ENCODE results near the gene TTLL12. TPM values are rescaled to one million over a fixed set of nuclear protein-coding genes. Genes with fewer than 3 reads are reported as not detected.

Gene TTLL12
- total RNA-seq, 1 experiment from 2014 or later = 100 TPM

DNA sequence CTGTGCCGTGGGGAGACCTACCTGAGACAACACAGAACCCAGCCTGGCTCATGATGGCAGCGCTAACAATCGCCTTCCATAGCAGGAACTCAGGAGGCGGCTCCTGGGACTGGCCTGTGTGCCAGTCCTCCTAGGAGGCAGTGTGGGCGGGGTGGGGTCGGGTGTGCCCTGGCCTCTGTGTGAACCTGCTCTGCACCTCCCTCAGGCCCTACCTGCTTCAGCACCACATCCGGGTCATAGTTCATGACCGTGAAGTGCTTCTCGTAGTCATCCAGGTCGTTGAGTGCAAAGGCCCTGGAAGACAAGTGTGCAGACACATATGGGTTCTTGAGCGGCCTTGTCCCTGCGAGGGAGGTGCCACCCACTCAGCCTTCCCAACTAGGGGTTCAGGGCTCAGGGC is 15.3 kb downstream of the TTLL12 start:
- Histone ChIP-seq H3K79me2 (ENCODE audit: insufficient read depth, low read length) (no peaks in the 10 kb centered on the region), H4K20me1 (ENCODE audit: insufficient read depth) (no peaks in the 10 kb centered on the region), H2AFZ (ENCODE audit: low read depth, low read length, poor library complexity, severe bottlenecking) (no peak overlapping the region), H3K4me2 (ENCODE audit: low read length) (no peak overlapping the region), H3K9ac (ENCODE audit: low read length) (no peak overlapping the region), H3K4me3 (replicated peaks in 1 of 2; ENCODE audit: low read depth in 1 of 2, low read length in 2 of 2) (no peak overlapping the region), H3K27me3 (ENCODE audit: insufficient read depth, low read length) (no peaks in the 10 kb centered on the region), H3K36me3 (ENCODE audit: control insufficient read depth in 1 of 2, insufficient read depth in 2 of 2, low read length in 2 of 2) (peaks cover 17 to 42% of the 10 kb centered on the region in 2 experiments; a peak in 3 of 4 replicates), H3K9me2 (ENCODE audit: insufficient read depth) (no peaks in the 10 kb centered on the region), H3K9me3 (ENCODE audit: control insufficient read depth in 1 of 2, insufficient read depth in 1 of 2, low read depth in 1 of 2, low read length in 2 of 2) (no peaks in the 10 kb centered on the region), H3K27ac (ENCODE audit: low read depth, low read length) (no peak overlapping the region), H3K4me1 (ENCODE audit: control insufficient read depth in 1 of 2, insufficient read depth in 2 of 2, low read length in 2 of 2) (no peaks in the 10 kb centered on the region)
- intact Hi-C loops (cut with micrococcal nuclease) = no loop called here
- no peak for ATAC-seq
- TF ChIP-seq JUND (IDR thresholded peaks at IDR 0.05) = no peak
- no peak for TF ChIP-seq POLR2AphosphoS5 (IDR thresholded peaks at IDR 0.05; ENCODE audit: low read depth, low read length)
- TF ChIP-seq YY1 (IDR thresholded peaks at IDR 0.05; ENCODE audit: extremely low read depth, insufficient replicate concordance, low read depth, low read length) = no peak
- no peak for TF ChIP-seq TCF7L2 (IDR thresholded peaks at IDR 0.05; ENCODE audit: borderline replicate concordance, extremely low read depth, insufficient read depth, insufficient read length)
- no peak for TF ChIP-seq EZH2phosphoT487 (IDR thresholded peaks at IDR 0.05; ENCODE audit: borderline replicate concordance)
- no peak for TF ChIP-seq CEBPB (IDR thresholded peaks at IDR 0.05; ENCODE audit: low read depth)
- TF ChIP-seq, protein P1, sequence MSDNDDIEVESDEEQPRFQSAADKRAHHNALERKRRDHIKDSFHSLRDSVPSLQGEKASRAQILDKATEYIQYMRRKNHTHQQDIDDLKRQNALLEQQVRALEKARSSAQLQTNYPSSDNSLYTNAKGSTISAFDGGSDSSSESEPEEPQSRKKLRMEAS (IDR thresholded peaks at IDR 0.05) = no peak
- no peak for TF ChIP-seq SRF (IDR thresholded peaks at IDR 0.05; ENCODE audit: low read depth)
- RAD21 ChIA-PET (ENCODE audit: low non-redundant PET in 1 of 2, low total read pairs in 2 of 2, uncharacterized antibody in 2 of 2, unreplicated experiment in 2 of 2) = no interaction called here
- no peak for DNase-seq (ENCODE audit: low read depth, low spot score)
- no TSS peak for BruUV-seq (replicated peaks)
- CTCF ChIA-PET = no interaction called here
- POLR2A ChIA-PET = no interaction called here

DNA sequence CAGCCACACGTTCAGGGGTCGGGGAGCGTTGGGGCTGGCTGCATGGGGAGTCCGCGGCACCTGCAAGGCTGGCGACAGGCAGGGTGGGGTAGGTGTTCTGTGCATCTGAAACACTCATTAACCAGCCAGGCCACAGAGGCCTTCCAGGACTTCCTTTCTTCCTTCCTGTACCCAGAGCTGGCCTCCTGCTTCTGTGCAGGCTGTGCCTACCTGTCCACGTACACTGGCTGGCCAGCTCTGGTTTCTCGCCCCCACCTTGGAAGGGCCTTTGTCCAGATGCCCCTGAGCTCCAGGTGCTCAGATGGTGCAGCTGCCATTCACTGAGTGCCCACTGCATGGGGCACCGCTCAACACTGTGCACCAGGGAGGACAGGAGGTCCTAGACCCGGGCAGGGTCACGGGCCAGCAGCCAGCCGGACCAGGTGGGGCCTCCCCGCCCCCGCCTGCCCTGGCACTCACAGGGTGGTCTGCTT is 15.9 kb downstream of the TTLL12 start:
- ATAC-seq (no peak), DNase-seq (ENCODE audit: low read depth, low spot score) (no peak)
- no peak overlapping the region for H3K4me2 ChIP-seq (ENCODE audit: low read length)
- H3K27ac ChIP-seq (ENCODE audit: low read depth, low read length) = no peak overlapping the region
- ChIA-PET POLR2A (no interaction called here), CTCF (no interaction called here), RAD21 (ENCODE audit: low non-redundant PET in 1 of 2, low total read pairs in 2 of 2, uncharacterized antibody in 2 of 2, unreplicated experiment in 2 of 2) (no interaction called here)
- H3K36me3 ChIP-seq (ENCODE audit: control insufficient read depth in 1 of 2, insufficient read depth in 2 of 2, low read length in 2 of 2) = peaks cover 17 to 40% of the 10 kb centered on the region in 2 experiments; a peak in 3 of 4 replicates
- no peak overlapping the region for H3K4me3 ChIP-seq (replicated peaks in 1 of 2; ENCODE audit: low read depth in 1 of 2, low read length in 2 of 2)
- H4K20me1 ChIP-seq (ENCODE audit: insufficient read depth) = no peaks in the 10 kb centered on the region
- H3K9ac ChIP-seq (ENCODE audit: low read length) = no peak overlapping the region
- no peaks in the 10 kb centered on the region for H3K9me3 ChIP-seq (ENCODE audit: control insufficient read depth in 1 of 2, insufficient read depth in 1 of 2, low read depth in 1 of 2, low read length in 2 of 2)
- H2AFZ ChIP-seq (ENCODE audit: low read depth, low read length, poor library complexity, severe bottlenecking) = no peak overlapping the region
- H3K27me3 ChIP-seq (ENCODE audit: insufficient read depth, low read length) = no peaks in the 10 kb centered on the region
- H3K4me1 ChIP-seq (ENCODE audit: control insufficient read depth in 1 of 2, insufficient read depth in 2 of 2, low read length in 2 of 2) = no peaks in the 10 kb centered on the region
- H3K9me2 ChIP-seq (ENCODE audit: insufficient read depth) = no peaks in the 10 kb centered on the region
- BruUV-seq (replicated peaks) = no TSS peak
- intact Hi-C loops (cut with micrococcal nuclease) = no loop called here
- no peaks in the 10 kb centered on the region for H3K79me2 ChIP-seq (ENCODE audit: insufficient read depth, low read length)
- TF ChIP-seq RAD21 (IDR thresholded peaks at IDR 0.05; ENCODE audit: low read depth) (no peak), JUND (IDR thresholded peaks at IDR 0.05) (no peak), SIN3A (IDR thresholded peaks at IDR 0.05; ENCODE audit: low read depth) (no peak), POLR2A (IDR thresholded peaks at IDR 0.05; ENCODE audit: borderline replicate concordance, extremely low read depth, insufficient read depth, insufficient read length) (no peak), CTCF (IDR thresholded peaks at IDR 0.05 in 2 of 3, conservative IDR thresholded peaks at IDR 0.05 in 1 of 3; ENCODE audit: borderline replicate concordance in 1 of 3, insufficient read depth in 1 of 3, low read depth in 2 of 3, low read length in 2 of 3) (no peak), EGR1 (IDR thresholded peaks at IDR 0.05; ENCODE audit: low read depth) (no peak), ZNF274 (IDR thresholded peaks at IDR 0.05; ENCODE audit: low read depth, low read length) (no peak), EZH2phosphoT487 (IDR thresholded peaks at IDR 0.05; ENCODE audit: borderline replicate concordance) (no peak), CBX3 (IDR thresholded peaks at IDR 0.05; ENCODE audit: low read depth) (no peak)
- TF ChIP-seq, protein P2, sequence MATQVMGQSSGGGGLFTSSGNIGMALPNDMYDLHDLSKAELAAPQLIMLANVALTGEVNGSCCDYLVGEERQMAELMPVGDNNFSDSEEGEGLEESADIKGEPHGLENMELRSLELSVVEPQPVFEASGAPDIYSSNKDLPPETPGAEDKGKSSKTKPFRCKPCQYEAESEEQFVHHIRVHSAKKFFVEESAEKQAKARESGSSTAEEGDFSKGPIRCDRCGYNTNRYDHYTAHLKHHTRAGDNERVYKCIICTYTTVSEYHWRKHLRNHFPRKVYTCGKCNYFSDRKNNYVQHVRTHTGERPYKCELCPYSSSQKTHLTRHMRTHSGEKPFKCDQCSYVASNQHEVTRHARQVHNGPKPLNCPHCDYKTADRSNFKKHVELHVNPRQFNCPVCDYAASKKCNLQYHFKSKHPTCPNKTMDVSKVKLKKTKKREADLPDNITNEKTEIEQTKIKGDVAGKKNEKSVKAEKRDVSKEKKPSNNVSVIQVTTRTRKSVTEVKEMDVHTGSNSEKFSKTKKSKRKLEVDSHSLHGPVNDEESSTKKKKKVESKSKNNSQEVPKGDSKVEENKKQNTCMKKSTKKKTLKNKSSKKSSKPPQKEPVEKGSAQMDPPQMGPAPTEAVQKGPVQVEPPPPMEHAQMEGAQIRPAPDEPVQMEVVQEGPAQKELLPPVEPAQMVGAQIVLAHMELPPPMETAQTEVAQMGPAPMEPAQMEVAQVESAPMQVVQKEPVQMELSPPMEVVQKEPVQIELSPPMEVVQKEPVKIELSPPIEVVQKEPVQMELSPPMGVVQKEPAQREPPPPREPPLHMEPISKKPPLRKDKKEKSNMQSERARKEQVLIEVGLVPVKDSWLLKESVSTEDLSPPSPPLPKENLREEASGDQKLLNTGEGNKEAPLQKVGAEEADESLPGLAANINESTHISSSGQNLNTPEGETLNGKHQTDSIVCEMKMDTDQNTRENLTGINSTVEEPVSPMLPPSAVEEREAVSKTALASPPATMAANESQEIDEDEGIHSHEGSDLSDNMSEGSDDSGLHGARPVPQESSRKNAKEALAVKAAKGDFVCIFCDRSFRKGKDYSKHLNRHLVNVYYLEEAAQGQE (IDR thresholded peaks at IDR 0.05; ENCODE audit: low read depth) = no peak
- TF ChIP-seq, protein P3, sequence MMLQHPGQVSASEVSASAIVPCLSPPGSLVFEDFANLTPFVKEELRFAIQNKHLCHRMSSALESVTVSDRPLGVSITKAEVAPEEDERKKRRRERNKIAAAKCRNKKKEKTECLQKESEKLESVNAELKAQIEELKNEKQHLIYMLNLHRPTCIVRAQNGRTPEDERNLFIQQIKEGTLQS (IDR thresholded peaks at IDR 0.05) = no peak

Data from HCT116 (cell line).